Cardiac fibroblast (primary cell): ENCODE results near the gene LRIF1.
"Not testable (repeated sequence)": the region's sequence is repeated elsewhere in the genome, so short reads cannot be mapped to it uniquely, and the experiment has no call there.

Experiments used
- DNase-seq, 2 donors: peaks; one replicate each; pipeline versions ENCODE4 v3.0.0 to v3.0.0-alpha.2; 2010; ENCODE audit warnings: low read depth in 2 of 2
- H3K4me3 ChIP-seq, 2 donors: replicated peaks in 1 of 2; 1 replicate in 1 of 2; 2 replicates in 1 of 2; pipeline ENCODE4 v1.5.1; 2011; ENCODE audit warnings: low read depth in 2 of 2, low read length in 2 of 2, mild to moderate bottlenecking in 2 of 2, moderate library complexity in 1 of 2
- CTCF ChIP-seq: IDR thresholded peaks from one replicate; pipeline ENCODE4 v1.5.1; 2011; ENCODE audit warnings: low read depth, mild to moderate bottlenecking, low read length, inconsistent platforms

LRIF1 gene

GRCh38 chr1:110952031-110952430 is 11.7 kb downstream of the LRIF1 start:
- no peak for DNase-seq
- no peak overlapping the region for H3K4me3 ChIP-seq
- TF ChIP-seq CTCF: no peak

GRCh38 chr1:110951161-110951560 is 12.6 kb downstream of the LRIF1 start:
- TF ChIP-seq CTCF: no peak
- H3K4me3 ChIP-seq: no peak overlapping the region
- DNase-seq: no peak

- DNase-seq: peak; percentile 2 to 64
- no peak overlapping the region for H3K4me3 ChIP-seq
- no peak for TF ChIP-seq CTCF
These were observed 15.5 kb downstream of the LRIF1 start for GRCh38 chr1:110948038-110948810.

- DNase-seq: peak in 1 of 2 donors; percentile 6
- TF ChIP-seq CTCF: no peak
- no peak overlapping the region for H3K4me3 ChIP-seq
These were observed 18.1 kb downstream of the LRIF1 start for GRCh38 chr1:110945626-110946025.

DNA sequence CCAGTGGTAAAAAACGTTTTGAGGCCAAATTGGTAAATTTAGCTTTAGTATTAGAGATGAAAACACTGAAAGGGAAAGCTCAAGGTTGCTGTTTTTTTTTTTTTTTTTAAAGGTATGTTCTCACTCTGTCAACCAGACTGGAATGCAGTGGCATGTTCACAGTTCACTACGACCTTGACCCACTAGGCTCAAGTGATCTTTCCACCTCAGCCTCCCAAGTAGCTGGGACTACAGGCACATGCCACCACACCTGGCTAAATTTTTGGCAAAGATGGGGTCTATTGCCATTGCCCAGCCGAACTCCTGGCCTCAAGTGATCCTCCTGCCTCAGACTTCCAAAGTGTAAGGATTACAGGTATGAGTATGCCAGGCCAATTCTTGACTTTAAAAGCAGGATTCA is 18.9 kb downstream of the LRIF1 start:
- TF ChIP-seq CTCF: no peak
- H3K4me3 ChIP-seq: no peak overlapping the region
- no peak for DNase-seq

GRCh38 chr1:110936567-110936966 is 27.2 kb downstream of the LRIF1 start:
- no peak for DNase-seq
- H3K4me3 ChIP-seq: no peak overlapping the region
- TF ChIP-seq CTCF: no peak

DNA sequence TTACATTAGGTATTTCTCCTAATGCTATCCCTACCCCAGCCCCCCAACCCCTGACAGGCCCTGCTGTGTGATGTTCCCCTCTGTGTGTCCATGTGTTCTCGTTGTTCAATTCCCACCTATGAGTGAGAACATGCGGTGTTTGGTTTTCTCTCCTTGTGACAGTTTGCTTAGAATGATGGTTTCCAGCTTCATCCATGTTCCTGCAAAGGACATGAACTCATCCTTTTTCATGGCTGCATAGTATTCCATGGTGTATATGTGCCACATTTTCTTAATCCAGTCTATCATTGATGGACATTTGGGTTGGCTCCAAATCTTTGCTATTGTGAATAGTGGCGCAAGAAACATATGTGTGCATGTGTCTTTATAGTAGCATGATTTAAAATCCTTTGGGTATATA is 32.6 kb downstream of the LRIF1 start:
- not testable (repeated sequence) for H3K4me3 ChIP-seq, DNase-seq
